HepG2 (cell line): ENCODE data around the gene THBS1. TPM values are rescaled to one million over a fixed set of nuclear protein-coding genes. Genes with fewer than 3 reads are reported as not detected.

Experiments
- FOXA3 ChIP-seq: IDR thresholded peaks from 2 replicates; pipeline ENCODE4 v1.6.1; 2016; ENCODE audit warnings: missing genetic modification reagents, missing compliant biosample characterization
- JUN ChIP-seq: sonication (generic); formaldehyde crosslinking; IDR thresholded peaks from 2 replicates; pipeline ENCODE4 v1.4.0; 2020; ENCODE audit warnings: mild to moderate bottlenecking, missing genetic modification reagents
- ONECUT2 ChIP-seq: sonication (generic); formaldehyde crosslinking; IDR thresholded peaks from 2 replicates; pipeline ENCODE4 v1.4.0; 2020; ENCODE audit warnings: missing genetic modification reagents
- POGZ ChIP-seq: sonication (generic); formaldehyde crosslinking; IDR thresholded peaks from 2 replicates; pipeline ENCODE4 v1.4.0; 2020; ENCODE audit warnings: mild to moderate bottlenecking, missing genetic modification reagents
- TARDBP ChIP-seq: sonication (generic); formaldehyde crosslinking; IDR thresholded peaks from 2 replicates; pipeline ENCODE4 v1.8.0; 2022; ENCODE audit warnings: mild to moderate bottlenecking, missing genetic modification reagents
- TGIF2 ChIP-seq: IDR thresholded peaks from 2 replicates; pipeline ENCODE4 v1.6.1; 2016; ENCODE audit warnings: control low read depth, missing compliant biosample characterization
- TMF1 ChIP-seq: sonication (generic); formaldehyde crosslinking; IDR thresholded peaks from 2 replicates; pipeline ENCODE4 v1.8.1; 2022; ENCODE audit warnings: low read depth, missing genetic modification reagents
- ZNF180 ChIP-seq: sonication (generic); formaldehyde crosslinking; IDR thresholded peaks from 2 replicates; pipeline ENCODE4 v1.4.0; 2020; ENCODE audit warnings: low read depth, missing genetic modification reagents, borderline replicate concordance
- ZNF570 ChIP-seq: sonication (generic); formaldehyde crosslinking; IDR thresholded peaks from 2 replicates; pipeline ENCODE4 v1.4.0; 2020; ENCODE audit warnings: mild to moderate bottlenecking, missing genetic modification reagents, borderline replicate concordance
- ZNF776 ChIP-seq: sonication (generic); formaldehyde crosslinking; IDR thresholded peaks from 2 replicates; pipeline ENCODE4 v1.4.0; 2020; ENCODE audit warnings: mild to moderate bottlenecking, missing genetic modification reagents
- polyA plus RNA-seq, 8 experiments: library from polyadenylated mRNA; depleted of rRNA in 3 of 8; stranded (reverse) in 7 of 8; unstranded in 1 of 8; fragments of >200 nt; fragmentation: Illumina TruSeq in 4 of 8; extraction: Trizol in 4 of 8; gene quantifications; 2 replicates each; pipeline versions ENCODE4 v1.2.1 to v1.2.3, GENCODE V29; 2011 to 2016; ENCODE audit warnings: low read depth in 4 of 8, missing spikeins in 1 of 8, mixed read lengths in 1 of 8; ENCODE audit not compliant: insufficient read depth in 1 of 8
- total RNA-seq, 5 experiments: library from RNA; depleted of rRNA; stranded (reverse); fragments of >200 nt; fragmentation: Illumina TruSeq; extraction: Trizol; gene quantifications; 2 replicates each; pipeline ENCODE4 v1.2.3, GENCODE V29; 2016; ENCODE audit warnings: low read depth in 1 of 5
- TF ChIP-seq, protein P1 (sequence below): sonication (generic); formaldehyde crosslinking; IDR thresholded peaks from 2 replicates; pipeline ENCODE4 v1.4.0; 2020; ENCODE audit warnings: missing genetic modification reagents, borderline replicate concordance
- TF ChIP-seq, protein P2 (sequence below): IDR thresholded peaks from 2 replicates; pipeline ENCODE4 v1.4.0; 2020; ENCODE audit warnings: mild to moderate bottlenecking, missing genetic modification reagents
- TF ChIP-seq, protein P3 (sequence below), 2 experiments: sonication (generic) in 1 of 2; formaldehyde crosslinking in 1 of 2; IDR thresholded peaks; 2 replicates each; pipeline versions ENCODE4 v1.4.0 to v1.6.1; 2018 to 2020; ENCODE audit warnings: missing genetic modification reagents in 2 of 2, borderline replicate concordance in 1 of 2, low read depth in 1 of 2, mild to moderate bottlenecking in 1 of 2, missing biosample characterization in 1 of 2
- TF ChIP-seq, protein P4 (sequence below): sonication (generic); formaldehyde crosslinking; IDR thresholded peaks from 2 replicates; pipeline ENCODE4 v1.5.0; 2020; ENCODE audit warnings: mild to moderate bottlenecking, missing genetic modification reagents
- TF ChIP-seq, protein P5 (sequence below), 2 experiments: sonication (generic) in 1 of 2; formaldehyde crosslinking in 1 of 2; IDR thresholded peaks; 2 replicates each; pipeline versions ENCODE4 v1.5.1 to v1.6.1; 2011 to 2020; ENCODE audit warnings: borderline replicate concordance in 1 of 2, low read depth in 1 of 2, low read length in 1 of 2, mild to moderate bottlenecking in 1 of 2, missing genetic modification reagents in 1 of 2, moderate library complexity in 1 of 2

THBS1 gene
- total and polyA plus RNA-seq, 2 of the 13 experiments (the other 11 are each of a cell fraction or from before 2014, with no cell fraction given): 54.7 to 67.1 TPM

DNA sequence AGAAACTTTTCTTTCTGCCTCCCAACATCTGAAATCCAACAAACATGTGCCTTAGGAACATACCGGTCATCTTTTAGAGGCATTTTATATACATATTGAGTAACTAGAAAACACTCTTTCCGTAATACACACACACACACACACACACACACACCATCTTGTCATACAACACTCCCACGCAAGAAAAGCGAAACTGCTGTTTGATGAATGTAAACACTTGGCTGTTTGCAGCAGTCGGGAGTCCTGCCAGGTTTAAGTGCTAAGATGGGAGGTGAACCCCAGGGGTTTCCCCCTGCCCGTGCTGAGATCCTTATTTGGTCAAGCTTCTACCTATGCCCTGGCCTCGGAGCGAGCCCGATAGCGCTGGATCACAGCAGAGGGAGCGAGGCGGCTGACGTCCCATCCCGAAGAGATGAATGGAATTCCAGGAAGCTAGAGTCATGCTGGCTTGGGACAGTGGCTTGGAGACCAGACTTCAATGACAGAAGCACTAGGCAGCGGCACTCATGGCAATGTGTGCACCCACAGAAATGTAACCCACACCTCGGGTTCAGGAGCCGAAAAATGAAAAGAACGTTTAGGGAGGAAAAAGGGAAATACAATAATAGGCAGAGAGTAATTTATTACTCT lies 1.3 kb upstream of the THBS1 start (continued):
- TF ChIP-seq, protein P1, sequence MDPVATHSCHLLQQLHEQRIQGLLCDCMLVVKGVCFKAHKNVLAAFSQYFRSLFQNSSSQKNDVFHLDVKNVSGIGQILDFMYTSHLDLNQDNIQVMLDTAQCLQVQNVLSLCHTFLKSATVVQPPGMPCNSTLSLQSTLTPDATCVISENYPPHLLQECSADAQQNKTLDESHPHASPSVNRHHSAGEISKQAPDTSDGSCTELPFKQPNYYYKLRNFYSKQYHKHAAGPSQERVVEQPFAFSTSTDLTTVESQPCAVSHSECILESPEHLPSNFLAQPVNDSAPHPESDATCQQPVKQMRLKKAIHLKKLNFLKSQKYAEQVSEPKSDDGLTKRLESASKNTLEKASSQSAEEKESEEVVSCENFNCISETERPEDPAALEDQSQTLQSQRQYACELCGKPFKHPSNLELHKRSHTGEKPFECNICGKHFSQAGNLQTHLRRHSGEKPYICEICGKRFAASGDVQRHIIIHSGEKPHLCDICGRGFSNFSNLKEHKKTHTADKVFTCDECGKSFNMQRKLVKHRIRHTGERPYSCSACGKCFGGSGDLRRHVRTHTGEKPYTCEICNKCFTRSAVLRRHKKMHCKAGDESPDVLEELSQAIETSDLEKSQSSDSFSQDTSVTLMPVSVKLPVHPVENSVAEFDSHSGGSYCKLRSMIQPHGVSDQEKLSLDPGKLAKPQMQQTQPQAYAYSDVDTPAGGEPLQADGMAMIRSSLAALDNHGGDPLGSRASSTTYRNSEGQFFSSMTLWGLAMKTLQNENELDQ (CRISPR knock-in tag): no peak
- TF ChIP-seq TMF1 (CRISPR knock-in tag) (no peak), ZNF180 (CRISPR knock-in tag) (no peak), JUN (CRISPR knock-in tag) (no peak; the same call in 1 of the 2 replicates), FOXA3 (CRISPR knock-in tag) (peak; percentile 21; the same call in 1 of the 2 replicates), ZNF570 (CRISPR knock-in tag) (no peak), ONECUT2 (no peak), ZNF776 (CRISPR knock-in tag) (no peak), POGZ (CRISPR knock-in tag) (no peak), TARDBP (CRISPR knock-in tag) (no peak), TGIF2 (CRISPR knock-in tag) (peak; percentile 75)
- TF ChIP-seq, protein P2, sequence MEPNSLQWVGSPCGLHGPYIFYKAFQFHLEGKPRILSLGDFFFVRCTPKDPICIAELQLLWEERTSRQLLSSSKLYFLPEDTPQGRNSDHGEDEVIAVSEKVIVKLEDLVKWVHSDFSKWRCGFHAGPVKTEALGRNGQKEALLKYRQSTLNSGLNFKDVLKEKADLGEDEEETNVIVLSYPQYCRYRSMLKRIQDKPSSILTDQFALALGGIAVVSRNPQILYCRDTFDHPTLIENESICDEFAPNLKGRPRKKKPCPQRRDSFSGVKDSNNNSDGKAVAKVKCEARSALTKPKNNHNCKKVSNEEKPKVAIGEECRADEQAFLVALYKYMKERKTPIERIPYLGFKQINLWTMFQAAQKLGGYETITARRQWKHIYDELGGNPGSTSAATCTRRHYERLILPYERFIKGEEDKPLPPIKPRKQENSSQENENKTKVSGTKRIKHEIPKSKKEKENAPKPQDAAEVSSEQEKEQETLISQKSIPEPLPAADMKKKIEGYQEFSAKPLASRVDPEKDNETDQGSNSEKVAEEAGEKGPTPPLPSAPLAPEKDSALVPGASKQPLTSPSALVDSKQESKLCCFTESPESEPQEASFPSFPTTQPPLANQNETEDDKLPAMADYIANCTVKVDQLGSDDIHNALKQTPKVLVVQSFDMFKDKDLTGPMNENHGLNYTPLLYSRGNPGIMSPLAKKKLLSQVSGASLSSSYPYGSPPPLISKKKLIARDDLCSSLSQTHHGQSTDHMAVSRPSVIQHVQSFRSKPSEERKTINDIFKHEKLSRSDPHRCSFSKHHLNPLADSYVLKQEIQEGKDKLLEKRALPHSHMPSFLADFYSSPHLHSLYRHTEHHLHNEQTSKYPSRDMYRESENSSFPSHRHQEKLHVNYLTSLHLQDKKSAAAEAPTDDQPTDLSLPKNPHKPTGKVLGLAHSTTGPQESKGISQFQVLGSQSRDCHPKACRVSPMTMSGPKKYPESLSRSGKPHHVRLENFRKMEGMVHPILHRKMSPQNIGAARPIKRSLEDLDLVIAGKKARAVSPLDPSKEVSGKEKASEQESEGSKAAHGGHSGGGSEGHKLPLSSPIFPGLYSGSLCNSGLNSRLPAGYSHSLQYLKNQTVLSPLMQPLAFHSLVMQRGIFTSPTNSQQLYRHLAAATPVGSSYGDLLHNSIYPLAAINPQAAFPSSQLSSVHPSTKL (CRISPR knock-in tag): peak; percentile 40; the same call in 1 of the 2 replicates
- TF ChIP-seq, protein P3, sequence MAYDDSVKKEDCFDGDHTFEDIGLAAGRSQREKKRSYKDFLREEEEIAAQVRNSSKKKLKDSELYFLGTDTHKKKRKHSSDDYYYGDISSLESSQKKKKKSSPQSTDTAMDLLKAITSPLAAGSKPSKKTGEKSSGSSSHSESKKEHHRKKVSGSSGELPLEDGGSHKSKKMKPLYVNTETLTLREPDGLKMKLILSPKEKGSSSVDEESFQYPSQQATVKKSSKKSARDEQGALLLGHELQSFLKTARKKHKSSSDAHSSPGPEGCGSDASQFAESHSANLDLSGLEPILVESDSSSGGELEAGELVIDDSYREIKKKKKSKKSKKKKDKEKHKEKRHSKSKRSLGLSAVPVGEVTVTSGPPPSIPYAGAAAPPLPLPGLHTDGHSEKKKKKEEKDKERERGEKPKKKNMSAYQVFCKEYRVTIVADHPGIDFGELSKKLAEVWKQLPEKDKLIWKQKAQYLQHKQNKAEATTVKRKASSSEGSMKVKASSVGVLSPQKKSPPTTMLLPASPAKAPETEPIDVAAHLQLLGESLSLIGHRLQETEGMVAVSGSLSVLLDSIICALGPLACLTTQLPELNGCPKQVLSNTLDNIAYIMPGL (CRISPR knock-in tag; IDR thresholded peaks at IDR 0.05; ENCODE audit: borderline replicate concordance in 1 of 2, low read depth in 1 of 2): no peak
- TF ChIP-seq, protein P4, sequence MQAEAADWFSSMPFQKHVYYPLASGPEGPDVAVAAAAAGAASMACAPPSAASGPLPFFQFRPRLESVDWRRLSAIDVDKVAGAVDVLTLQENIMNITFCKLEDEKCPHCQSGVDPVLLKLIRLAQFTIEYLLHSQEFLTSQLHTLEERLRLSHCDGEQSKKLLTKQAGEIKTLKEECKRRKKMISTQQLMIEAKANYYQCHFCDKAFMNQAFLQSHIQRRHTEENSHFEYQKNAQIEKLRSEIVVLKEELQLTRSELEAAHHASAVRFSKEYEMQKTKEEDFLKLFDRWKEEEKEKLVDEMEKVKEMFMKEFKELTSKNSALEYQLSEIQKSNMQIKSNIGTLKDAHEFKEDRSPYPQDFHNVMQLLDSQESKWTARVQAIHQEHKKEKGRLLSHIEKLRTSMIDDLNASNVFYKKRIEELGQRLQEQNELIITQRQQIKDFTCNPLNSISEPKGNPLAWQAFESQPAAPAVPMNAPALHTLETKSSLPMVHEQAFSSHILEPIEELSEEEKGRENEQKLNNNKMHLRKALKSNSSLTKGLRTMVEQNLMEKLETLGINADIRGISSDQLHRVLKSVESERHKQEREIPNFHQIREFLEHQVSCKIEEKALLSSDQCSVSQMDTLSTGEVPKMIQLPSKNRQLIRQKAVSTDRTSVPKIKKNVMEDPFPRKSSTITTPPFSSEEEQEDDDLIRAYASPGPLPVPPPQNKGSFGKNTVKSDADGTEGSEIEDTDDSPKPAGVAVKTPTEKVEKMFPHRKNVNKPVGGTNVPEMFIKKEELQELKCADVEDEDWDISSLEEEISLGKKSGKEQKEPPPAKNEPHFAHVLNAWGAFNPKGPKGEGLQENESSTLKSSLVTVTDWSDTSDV (CRISPR knock-in tag): no peak
- TF ChIP-seq, protein P5, sequence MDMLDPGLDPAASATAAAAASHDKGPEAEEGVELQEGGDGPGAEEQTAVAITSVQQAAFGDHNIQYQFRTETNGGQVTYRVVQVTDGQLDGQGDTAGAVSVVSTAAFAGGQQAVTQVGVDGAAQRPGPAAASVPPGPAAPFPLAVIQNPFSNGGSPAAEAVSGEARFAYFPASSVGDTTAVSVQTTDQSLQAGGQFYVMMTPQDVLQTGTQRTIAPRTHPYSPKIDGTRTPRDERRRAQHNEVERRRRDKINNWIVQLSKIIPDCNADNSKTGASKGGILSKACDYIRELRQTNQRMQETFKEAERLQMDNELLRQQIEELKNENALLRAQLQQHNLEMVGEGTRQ (IDR thresholded peaks at IDR 0.05; ENCODE audit: low read depth, low read length): no peak
- TF ChIP-seq, protein P5 (CRISPR knock-in tag; IDR thresholded peaks at IDR 0.05; ENCODE audit: borderline replicate concordance): no peak
